H1 (cell line): ENCODE results near the gene ZRANB1. TPM values are rescaled to one million over a fixed set of nuclear protein-coding genes. Genes with fewer than 3 reads are reported as not detected.

ENCODE experiments used
- CTCF ChIA-PET: fragments of 300-600 bp; sonication (Branson Sonifier 250); formaldehyde crosslinking; loops from one replicate; lab custom pipeline; 2021; ENCODE audit not compliant: partially characterized antibody; lab: Charles Lee
- POLR2A ChIA-PET: fragments of 300-600 bp; sonication (Branson Sonifier 250); formaldehyde crosslinking; loops from one replicate; lab custom pipeline; 2021; ENCODE audit warnings: inconsistent platforms; ENCODE audit not compliant: partially characterized antibody; lab: Charles Lee
- DNase-seq, 2 experiments: peaks; one replicate each; pipeline versions ENCODE4 v3.0.0 to v3.0.0-alpha.2; 2010 to 2022; ENCODE audit warnings: low spot score in 2 of 2, low read depth in 1 of 2, mixed read lengths in 1 of 2
- FAIRE-seq: peaks from 2 replicates; lab custom pipeline; 2011; peaks lifted over from hg19 to GRCh38; lab: Jason Lieb, UNC
- H2AFZ ChIP-seq: 2 replicates; pipeline ENCODE4 v1.8.1; 2012; ENCODE audit warnings: low read length, inconsistent platforms
- H2AK5ac ChIP-seq: 2 replicates; pipeline ENCODE4 v1.6.1; 2013; ENCODE audit warnings: low read depth, low read length
- H2BK120ac ChIP-seq: replicated peaks from 2 replicates; pipeline ENCODE3; 2013; ENCODE audit warnings: low read depth, low read length, inconsistent platforms
- H2BK12ac ChIP-seq: 2 replicates; pipeline ENCODE4 v1.6.1; 2013; ENCODE audit warnings: low read depth, low read length
- H2BK15ac ChIP-seq: 2 replicates; pipeline ENCODE4 v1.6.1; 2013; ENCODE audit warnings: low read length
- H2BK20ac ChIP-seq: 2 replicates; pipeline ENCODE4 v1.6.1; 2013; ENCODE audit warnings: low read length
- H2BK5ac ChIP-seq: 2 replicates; pipeline ENCODE4 v1.6.1; 2013; ENCODE audit warnings: low read depth, low read length
- H3K14ac ChIP-seq: 2 replicates; pipeline ENCODE4 v1.6.1; 2013; ENCODE audit warnings: inconsistent platforms; ENCODE audit not compliant: insufficient read length
- H3K18ac ChIP-seq: 2 replicates; pipeline ENCODE4 v1.6.1; 2013; ENCODE audit warnings: low read length; ENCODE audit errors: extremely low read depth
- H3K23ac ChIP-seq: 2 replicates; pipeline ENCODE4 v1.6.1; 2013; ENCODE audit warnings: inconsistent platforms; ENCODE audit not compliant: insufficient read length
- H3K23me2 ChIP-seq: 2 replicates; pipeline ENCODE4 v1.6.1; 2013; ENCODE audit warnings: low read depth, low read length
- H3K27ac ChIP-seq: 2 replicates; pipeline ENCODE4 v1.6.1; 2011; ENCODE audit warnings: low read depth, low read length, inconsistent platforms
- H3K27me3 ChIP-seq, 4 experiments: replicated peaks in 1 of 4; 1 replicate in 1 of 4; 2 replicates in 3 of 4; pipeline versions ENCODE4 v1.6.1 to v1.8.1; 2011 to 2013; ENCODE audit warnings: low read length in 3 of 4, mild to moderate bottlenecking in 3 of 4, inconsistent platforms in 2 of 4, mixed read lengths in 2 of 4, moderate library complexity in 1 of 4; ENCODE audit not compliant: control insufficient read depth in 3 of 4, insufficient read depth in 3 of 4; ENCODE audit errors: extremely low read depth in 1 of 4
- H3K36me3 ChIP-seq, 4 experiments: 2 replicates each; pipeline versions ENCODE4 v1.6.1 to v1.8.1; 2011 to 2013; ENCODE audit warnings: mild to moderate bottlenecking in 4 of 4, low read length in 3 of 4, moderate library complexity in 2 of 4, control low read depth in 1 of 4, inconsistent platforms in 1 of 4; ENCODE audit not compliant: insufficient read depth in 4 of 4, control insufficient read depth in 2 of 4
- H3K4ac ChIP-seq: replicated peaks from 2 replicates; pipeline ENCODE3; 2013; ENCODE audit warnings: low read length, low read depth, mixed read lengths, inconsistent platforms; ENCODE audit not compliant: insufficient read length
- H3K4me1 ChIP-seq, 4 experiments: replicated peaks in 1 of 4; 1 replicate in 1 of 4; 2 replicates in 3 of 4; pipeline versions ENCODE4 v1.6.1 to v1.8.1; 2011 to 2013; ENCODE audit warnings: low read length in 3 of 4, inconsistent platforms in 2 of 4, mixed read lengths in 1 of 4; ENCODE audit not compliant: insufficient read depth in 4 of 4, control insufficient read depth in 3 of 4
- H3K4me2 ChIP-seq, 2 experiments: 2 replicates each; pipeline versions ENCODE4 v1.6.1 to v1.8.1; 2011 to 2013; ENCODE audit warnings: low read depth in 2 of 2, low read length in 2 of 2, control low read depth in 1 of 2, inconsistent platforms in 1 of 2, mild to moderate bottlenecking in 1 of 2; ENCODE audit not compliant: insufficient read depth in 1 of 2
- H3K4me3 ChIP-seq, 4 experiments: fragments of 200-600, 300-600 bp in 1 of 4; sonication (generic), shearing (Covaris generic), sonication (Bioruptor Twin) in 1 of 4; 2 replicates each; pipeline versions ENCODE4 v1.5.1 to v1.8.1; 2011 to 2016; ENCODE audit warnings: low read length in 4 of 4, low read depth in 3 of 4, control low read depth in 2 of 4, inconsistent platforms in 2 of 4, mild to moderate bottlenecking in 2 of 4, mixed read lengths in 1 of 4, moderate library complexity in 1 of 4; ENCODE audit not compliant: insufficient read depth in 2 of 4; ENCODE audit errors: extremely low read depth in 1 of 4
- H3K56ac ChIP-seq: replicated peaks from 2 replicates; pipeline ENCODE3; 2013; ENCODE audit warnings: low read depth, mild to moderate bottlenecking, mixed read lengths, low read length, inconsistent platforms; ENCODE audit not compliant: insufficient read length
- H3K79me1 ChIP-seq: 2 replicates; pipeline ENCODE4 v1.6.1; 2013; ENCODE audit warnings: low read depth, low read length, control low read depth
- H3K79me2 ChIP-seq, 2 experiments: 2 replicates each; pipeline versions ENCODE4 v1.6.1 to v1.8.1; 2012 to 2013; ENCODE audit warnings: low read length in 2 of 2, mild to moderate bottlenecking in 2 of 2, inconsistent platforms in 1 of 2; ENCODE audit not compliant: insufficient read depth in 2 of 2, control insufficient read depth in 1 of 2
- H3K9ac ChIP-seq, 4 experiments: replicated peaks in 1 of 4; 1 replicate in 1 of 4; 2 replicates in 3 of 4; pipeline versions ENCODE4 v1.6.1 to v1.8.1; 2011 to 2013; ENCODE audit warnings: low read depth in 3 of 4, low read length in 3 of 4, control low read depth in 2 of 4, mild to moderate bottlenecking in 2 of 4, moderate library complexity in 2 of 4, inconsistent platforms in 1 of 4; ENCODE audit errors: extremely low read depth in 1 of 4
- H3K9me3 ChIP-seq, 2 experiments: 2 replicates each; pipeline versions ENCODE4 v1.6.1 to v1.8.1; 2012 to 2013; ENCODE audit warnings: mild to moderate bottlenecking in 2 of 2, moderate library complexity in 2 of 2, control low read depth in 1 of 2, inconsistent platforms in 1 of 2, low read depth in 1 of 2, low read length in 1 of 2, mixed read lengths in 1 of 2; ENCODE audit not compliant: insufficient read depth in 2 of 2
- H4K20me1 ChIP-seq, 2 experiments: replicated peaks in 1 of 2; 2 replicates each; pipeline versions ENCODE3 to v1.8.1; 2011 to 2013; ENCODE audit warnings: inconsistent platforms in 2 of 2, low read length in 2 of 2, mild to moderate bottlenecking in 1 of 2; ENCODE audit not compliant: insufficient read depth in 2 of 2, control insufficient read depth in 1 of 2
- H4K5ac ChIP-seq: 2 replicates; pipeline ENCODE4 v1.6.1; 2013; ENCODE audit warnings: low read length, low read depth, mixed read lengths, inconsistent platforms; ENCODE audit not compliant: insufficient read length
- H4K8ac ChIP-seq: 2 replicates; pipeline ENCODE4 v1.8.0; 2013; ENCODE audit warnings: mild to moderate bottlenecking, moderate library complexity, low read length, inconsistent platforms; ENCODE audit not compliant: insufficient read depth; ENCODE audit errors: extremely low read depth
- H4K91ac ChIP-seq: replicated peaks from 2 replicates; pipeline ENCODE3; 2013; ENCODE audit warnings: low read length, mixed read lengths, inconsistent platforms; ENCODE audit not compliant: insufficient read length
- BCL11A ChIP-seq, 2 experiments: IDR thresholded peaks; one replicate each; pipeline ENCODE4 v1.6.1; 2011; ENCODE audit warnings: low read depth in 2 of 2, low read length in 2 of 2, mild to moderate bottlenecking in 2 of 2
- EZH2 ChIP-seq: fragments of 200-600 bp; sonication (generic); IDR thresholded peaks from 2 replicates; pipeline ENCODE4 v1.7.1; 2012; ENCODE audit warnings: low read depth, mild to moderate bottlenecking, moderate library complexity, low read length, inconsistent platforms; ENCODE audit not compliant: severe bottlenecking
- FOSL1 ChIP-seq: IDR thresholded peaks from 2 replicates; pipeline ENCODE4 v1.6.1; 2011; ENCODE audit warnings: mild to moderate bottlenecking, low read depth, low read length, moderate library complexity; ENCODE audit not compliant: insufficient read depth
- RBBP5 ChIP-seq: IDR thresholded peaks from 2 replicates; pipeline ENCODE4 v1.7.1; 2012; ENCODE audit warnings: low read depth, mild to moderate bottlenecking, inconsistent platforms, low read length, moderate library complexity, borderline replicate concordance
- SIN3A ChIP-seq, 2 experiments: IDR thresholded peaks in 1 of 2; conservative IDR thresholded peaks in 1 of 2; 2 replicates each; pipeline ENCODE4 v1.6.1; 2011 to 2012; ENCODE audit warnings: low read length in 2 of 2, improper control_type of control experiment in 1 of 2, low read depth in 1 of 2, mild to moderate bottlenecking in 1 of 2
- YY1 ChIP-seq: IDR thresholded peaks from 2 replicates; pipeline ENCODE4 v1.6.1; 2011; ENCODE audit warnings: low read depth, mild to moderate bottlenecking, low read length
- WGBS, 2 experiments: shearing (Covaris generic) in 1 of 2; methylation state at CpG; one replicate each; pipeline versions ENCODE4 v1.1.6 to v1.1.7; 2013 to 2015; ENCODE audit warnings: low lambda C conversion rate in 2 of 2, mixed read lengths in 2 of 2, inconsistent platforms in 1 of 2, low coverage in 1 of 2, missing lambda C conversion rate in 1 of 2; ENCODE audit not compliant: insufficient replicate concordance in 2 of 2, insufficient coverage in 1 of 2, insufficient read length in 1 of 2; ENCODE audit errors: extremely low coverage in 1 of 2, missing lambda C conversion rate in 1 of 2; 5-methylcytosine and 5-hydroxymethylcytosine counted together
- polyA plus RNA-seq, 7 experiments: library from polyadenylated mRNA; depleted of rRNA in 3 of 7; stranded (reverse) in 5 of 7; unstranded in 2 of 7; fragments of >200 nt in 5 of 7; fragments of 200-250 nt in 2 of 7; gene quantifications; 1 replicate in 5 of 7; 2 replicates in 1 of 7; 4 replicates in 1 of 7; pipeline versions ENCODE4 v1.2.1 to v1.2.3, GENCODE V29; 2011 to 2013; ENCODE audit warnings: missing spikeins in 2 of 7, mixed read lengths in 2 of 7
- total RNA-seq: library from RNA; stranded (reverse); fragmentation: NEBNext Ultra II Directional; extraction: Animal tissue kit (Norgen Biotek cat#: 25700); gene quantifications from 2 replicates; pipeline ENCODE4 v1.2.1, GENCODE V29; 2021

The ZRANB1 gene
- total and polyA plus RNA-seq, 2 of the 8 experiments (the other 6 are each of a cell fraction or from before 2014, with no cell fraction given): 6.1 to 19.9 TPM

GRCh38 chr10:124985162-124985561, 43.2 kb downstream of the ZRANB1 start:
- H3K4ac ChIP-seq: no peak overlapping the region
- H3K18ac ChIP-seq: no peak overlapping the region
- H3K27me3 ChIP-seq: no peaks in the 10 kb centered on the region
- no peak for FAIRE-seq
- no peak overlapping the region for H2BK5ac ChIP-seq
- no peak overlapping the region for H2AK5ac ChIP-seq
- H3K56ac ChIP-seq: no peak overlapping the region
- H3K9me3 ChIP-seq: no peaks in the 10 kb centered on the region
- H3K4me3 ChIP-seq: no peak overlapping the region
- H3K9ac ChIP-seq: no peak overlapping the region
- H2BK15ac ChIP-seq: no peak overlapping the region
- no peak overlapping the region for H2BK12ac ChIP-seq
- H3K4me1 ChIP-seq: no peaks in the 10 kb centered on the region
- H3K23ac ChIP-seq: no peak overlapping the region
- H2AFZ ChIP-seq: no peak overlapping the region
- no peak overlapping the region for H2BK20ac ChIP-seq
- CTCF ChIA-PET: interaction anchor here (1.0 kb wide), 1 partner anchor 55 kb away, joined by 3 read pairs; no protein-coding TSS in a partner anchor
- TF ChIP-seq BCL11A (IDR thresholded peaks at IDR 0.05; ENCODE audit: low read depth in 2 of 2, low read length in 2 of 2) (no peak), YY1 (no peak), EZH2 (no peak), RBBP5 (no peak), FOSL1 (no peak), SIN3A (conservative IDR thresholded peaks at IDR 0.05 in 1 of 2, IDR thresholded peaks at IDR 0.05 in 1 of 2; ENCODE audit: low read depth in 1 of 2, low read length in 2 of 2) (no peak)
- H3K79me1 ChIP-seq: no peaks in the 10 kb centered on the region
- H3K79me2 ChIP-seq: peaks cover 0 to 2% of the 10 kb centered on the region in 2 experiments; a peak in 2 of 4 replicates
- H3K14ac ChIP-seq: no peak overlapping the region
- no peak overlapping the region for H4K91ac ChIP-seq
- no peak overlapping the region for H3K27ac ChIP-seq
- DNase-seq: no peak
- H4K20me1 ChIP-seq: peaks cover 5 to 6% of the 10 kb centered on the region in 2 experiments
- H4K5ac ChIP-seq: no peak overlapping the region
- no peaks in the 10 kb centered on the region for H3K23me2 ChIP-seq
- 95% methylated on average over 5 of the region's 5 CpGs; no CpG with 5 or more reads in 1 of the 2 experiments for WGBS, 2 experiments
- no peak overlapping the region for H2BK120ac ChIP-seq
- peaks cover 7 to 76% (median 28%) of the 10 kb centered on the region in 4 experiments for H3K36me3 ChIP-seq
- H4K8ac ChIP-seq: no peak overlapping the region
- POLR2A ChIA-PET: no interaction called here
- no peak overlapping the region for H3K4me2 ChIP-seq
